ENCODE measurements around the gene C11orf24.
"Not testable (repeated sequence)": the region's sequence is repeated elsewhere in the genome, so short reads cannot be mapped to it uniquely, and the experiment has no call there.

C11orf24 gene

GRCh38 chr11:68251765-68252164 lies 20.0 kb downstream of the C11orf24 start:
- no peak for DNase-seq (ENCODE audit: low spot score)

- not testable (repeated sequence) for DNase-seq (ENCODE audit: low spot score)
Measured at GRCh38 chr11:68244912-68245311, 26.9 kb downstream of the C11orf24 start.

- DNase-seq (ENCODE audit: low spot score), result not testable (repeated sequence)
Measured at GRCh38 chr11:68243847-68244246, 27.9 kb downstream of the C11orf24 start.

- DNase-seq (ENCODE audit: low spot score), result no peak
Measured at GRCh38 chr11:68242616-68243015, 29.2 kb downstream of the C11orf24 start.

- no peak for DNase-seq (ENCODE audit: low spot score)
Measured at GRCh38 chr11:68231621-68232020, 40.2 kb downstream of the C11orf24 start.

- no peak for DNase-seq (ENCODE audit: low spot score)
Measured at GRCh38 chr11:68229601-68230000, 42.2 kb downstream of the C11orf24 start.

GRCh38 chr11:68226421-68226820 lies 45.4 kb downstream of the C11orf24 start:
- no peak for DNase-seq (ENCODE audit: low spot score)

- no peak for DNase-seq (ENCODE audit: low spot score)
Measured at GRCh38 chr11:68224606-68225005, 47.2 kb downstream of the C11orf24 start.

- no peak for DNase-seq (ENCODE audit: low spot score)
Measured at GRCh38 chr11:68223275-68223674, 48.5 kb downstream of the C11orf24 start.

- no peak for DNase-seq (ENCODE audit: low spot score)
Measured at GRCh38 chr11:68221406-68221805, 50.4 kb downstream of the C11orf24 start.

GRCh38 chr11:68216171-68216938 lies 55.4 kb downstream of the C11orf24 start:
- DNase-seq (ENCODE audit: low spot score), result no peak

- DNase-seq (ENCODE audit: low spot score), result no peak
Measured at GRCh38 chr11:68215524-68216170, 56.1 kb downstream of the C11orf24 start.

GRCh38 chr11:68215087-68215445 lies 56.7 kb downstream of the C11orf24 start:
- no peak for DNase-seq (ENCODE audit: low spot score)

GRCh38 chr11:68214173-68215086 lies 57.3 kb downstream of the C11orf24 start:
- DNase-seq (ENCODE audit: low spot score), result no peak

GRCh38 chr11:68213555-68214172 lies 58.1 kb downstream of the C11orf24 start:
- peak; percentile 89 for DNase-seq (ENCODE audit: low spot score)

- no peak for DNase-seq (ENCODE audit: low spot score)
Measured at GRCh38 chr11:68213135-68213515, 58.6 kb downstream of the C11orf24 start, which contains the start of gene KMT5B. KMT5B (minus strand) TSS chr11:68213296; CDS start chr11:68190076, 23,220 bp downstream.

- DNase-seq (ENCODE audit: low spot score), result peak; percentile 59
Measured at GRCh38 chr11:68212421-68213134, 59.2 kb downstream of the C11orf24 start.

GRCh38 chr11:68211546-68211945 lies 60.2 kb downstream of the C11orf24 start:
- DNase-seq (ENCODE audit: low spot score), result no peak
